ENCODE results near the gene MEGF6. TPM values are rescaled to one million over a fixed set of nuclear protein-coding genes. Genes with fewer than 3 reads are reported as not detected.

MEGF6 gene
- polyA plus RNA-seq, 1 donor (not counting 4 experiments of a cell fraction or from before 2014, with no cell fraction given) = 0.24 TPM

- no peaks in the 10 kb centered on the region for H3K9me1 ChIP-seq (ENCODE audit: control insufficient read depth, extremely low read depth, insufficient read depth, low read length)
- dilution Hi-C loops (cut with MboI; ENCODE audit: extremely low pct_ligation_motif_present, low sequenced_read_pairs) = no loop called here
These were observed 2.1 kb downstream of the MEGF6 start for GRCh38 chr1:3609016-3609768.

GRCh38 chr1:3608154-3608553 is 3.2 kb downstream of the MEGF6 start:
- Histone ChIP-seq H2AFZ (ENCODE audit: control insufficient read depth, low read length) (no peak overlapping the region), H3K9me3 (ENCODE audit: control insufficient read depth, low read depth, low read length) (no peaks in the 10 kb centered on the region), H3K4me1 (ENCODE audit: control insufficient read depth, extremely low read depth, insufficient read depth, low read length) (peaks cover 1% of the 10 kb centered on the region), H3K36me3 (ENCODE audit: control insufficient read depth in 2 of 2, extremely low read depth in 1 of 2, insufficient read depth in 2 of 2, low read length in 2 of 2) (no peaks in the 10 kb centered on the region), H3K9ac (ENCODE audit: control insufficient read depth, extremely low read depth, insufficient read depth, low read length) (no peak overlapping the region), H3K4me3 (ENCODE audit: control insufficient read depth in 2 of 3, extremely low read depth in 1 of 3, insufficient read depth in 2 of 3, low read depth in 1 of 3, low read length in 3 of 3) (no peak overlapping the region), H4K20me1 (ENCODE audit: control insufficient read depth, extremely low read depth, insufficient read depth, low read length) (no peaks in the 10 kb centered on the region), H3K4me2 (ENCODE audit: control insufficient read depth, extremely low read depth, insufficient read depth, low read depth, low read length) (no peak overlapping the region), H3K79me2 (ENCODE audit: control insufficient read depth, insufficient read depth, low read length) (no peaks in the 10 kb centered on the region), H3K27me3 (ENCODE audit: control insufficient read depth, extremely low read depth, insufficient read depth, low read length) (peaks cover 27% of the 10 kb centered on the region), H3K9me1 (ENCODE audit: control insufficient read depth, extremely low read depth, insufficient read depth, low read length) (no peaks in the 10 kb centered on the region), H3K27ac (ENCODE audit: control insufficient read depth, insufficient read depth, low read length) (no peak overlapping the region)
- TF ChIP-seq EZH2 (IDR thresholded peaks at IDR 0.05; ENCODE audit: low read length) = no peak
- no peak for TF ChIP-seq CTCF (optimal IDR thresholded peaks at IDR 0.05 in 1 of 3, IDR thresholded peaks at IDR 0.05 in 1 of 3, conservative IDR thresholded peaks at IDR 0.05 in 1 of 3; ENCODE audit: extremely low read depth in 1 of 3, insufficient read depth in 2 of 3, low read length in 3 of 3)
- DNase-seq (ENCODE audit: low read depth, low spot score) = no peak
- FAIRE-seq = no peak
- dilution Hi-C loops (cut with MboI; ENCODE audit: extremely low pct_ligation_motif_present, low sequenced_read_pairs) = no loop called here

More at GRCh38 chr1:3609016-3609768, 2.1 kb downstream of the MEGF6 start:
- no peak overlapping the region for H3K9ac ChIP-seq (ENCODE audit: control insufficient read depth, extremely low read depth, insufficient read depth, low read length)
- H3K36me3 ChIP-seq (ENCODE audit: control insufficient read depth in 2 of 2, extremely low read depth in 1 of 2, insufficient read depth in 2 of 2, low read length in 2 of 2) = no peaks in the 10 kb centered on the region
- no peaks in the 10 kb centered on the region for H3K79me2 ChIP-seq (ENCODE audit: control insufficient read depth, insufficient read depth, low read length)
- no peak overlapping the region for H3K4me2 ChIP-seq (ENCODE audit: control insufficient read depth, extremely low read depth, insufficient read depth, low read depth, low read length)
- no peak for FAIRE-seq
- H2AFZ ChIP-seq (ENCODE audit: control insufficient read depth, low read length) = no peak overlapping the region
- H3K9me3 ChIP-seq (ENCODE audit: control insufficient read depth, low read depth, low read length) = no peaks in the 10 kb centered on the region
- H3K4me1 ChIP-seq (ENCODE audit: control insufficient read depth, extremely low read depth, insufficient read depth, low read length) = peaks cover 8% of the 10 kb centered on the region
- H3K4me3 ChIP-seq (ENCODE audit: control insufficient read depth in 2 of 3, extremely low read depth in 1 of 3, insufficient read depth in 2 of 3, low read depth in 1 of 3, low read length in 3 of 3) = no peak overlapping the region
- TF ChIP-seq CTCF (optimal IDR thresholded peaks at IDR 0.05 in 1 of 3, IDR thresholded peaks at IDR 0.05 in 1 of 3, conservative IDR thresholded peaks at IDR 0.05 in 1 of 3; ENCODE audit: extremely low read depth in 1 of 3, insufficient read depth in 2 of 3, low read length in 3 of 3) (no peak), EZH2 (IDR thresholded peaks at IDR 0.05; ENCODE audit: low read length) (no peak)
- peaks cover 27% of the 10 kb centered on the region for H3K27me3 ChIP-seq (ENCODE audit: control insufficient read depth, extremely low read depth, insufficient read depth, low read length)
- no peak for DNase-seq (ENCODE audit: low read depth, low spot score)
- H3K27ac ChIP-seq (ENCODE audit: control insufficient read depth, insufficient read depth, low read length) = no peak overlapping the region
- no peaks in the 10 kb centered on the region for H4K20me1 ChIP-seq (ENCODE audit: control insufficient read depth, extremely low read depth, insufficient read depth, low read length)
